Colonic mucosa (tissue), 4 donors: Measurements from ENCODE around the gene NKAIN4. TPM values are rescaled to one million over a fixed set of nuclear protein-coding genes. Genes with fewer than 3 reads are reported as not detected.

ENCODE experiments used
- DNase-seq: peaks from one replicate; pipeline ENCODE4 v3.0.0-alpha.2; 2020
- H3K27ac ChIP-seq: fragments of 200-600 bp; one replicate; pipeline ENCODE4 v1.8.0; 2021
- H3K27me3 ChIP-seq: fragments of 200-600 bp; one replicate; pipeline ENCODE4 v1.8.0; 2021
- H3K36me3 ChIP-seq: fragments of 200-600 bp; one replicate; pipeline ENCODE4 v1.8.0; 2021
- H3K4me1 ChIP-seq: fragments of 200-600 bp; one replicate; pipeline ENCODE4 v1.8.0; 2021; ENCODE audit warnings: mild to moderate bottlenecking
- H3K4me3 ChIP-seq: fragments of 200-600 bp; one replicate; pipeline ENCODE4 v1.8.0; 2021
- H3K9ac ChIP-seq, 2 donors: one replicate each; pipeline ENCODE4 v1.7.0; 2013; ENCODE audit warnings: control low read depth in 2 of 2, low read depth in 2 of 2, low read length in 2 of 2
- H3K9me3 ChIP-seq: fragments of 200-600 bp; one replicate; pipeline ENCODE4 v1.8.0; 2021
- CTCF ChIP-seq: fragments of 200-600 bp; IDR thresholded peaks from one replicate; pipeline ENCODE4 v1.8.0; 2022; ENCODE audit warnings: antibody characterized with exemption, mild to moderate bottlenecking
- intact Hi-C: fragments of 100-400 bp; cut with DNase I; formaldehyde crosslinking; loops from one replicate; pipeline ENCODE4 v1.14.1; 2022
- total RNA-seq, 2 donors: library from RNA; stranded (reverse); fragmentation: NEBNext Ultra II Directional in 1 of 2; extraction: Animal tissue kit (Norgen Biotek cat#: 25700) in 1 of 2; gene quantifications; one replicate each; pipeline ENCODE4 v1.2.1, GENCODE V29; 2021
- donor health status: healthy.
- donor health status: DM: no; HTN: no; CAD: no.
- donor health status: DM: no; HTN: no; CAD: no.

NKAIN4 gene
- total RNA-seq, 2 donors from 2014 or later, result 0.29 TPM; not detected in 1

- Histone ChIP-seq H3K27me3 (no peaks in the 10 kb centered on the region), H3K36me3 (no peaks in the 10 kb centered on the region), H3K27ac (no peak overlapping the region), H3K4me1 (no peaks in the 10 kb centered on the region), H3K9ac (no peak overlapping the region), H3K4me3 (no peak overlapping the region), H3K9me3 (no peaks in the 10 kb centered on the region)
- no peak for DNase-seq
- TF ChIP-seq CTCF, result no peak
- intact Hi-C loops, result no loop called here
Observed at GRCh38 chr20:63267691-63268090, 13.4 kb upstream of the NKAIN4 start.

GRCh38 chr20:63265891-63266515 lies 11.7 kb upstream of the NKAIN4 start:
- TF ChIP-seq CTCF, result no peak
- H3K4me3 ChIP-seq, result no peak overlapping the region

GRCh38 chr20:63264519-63264918 lies 10.3 kb upstream of the NKAIN4 start:
- H3K4me1 ChIP-seq, result no peaks in the 10 kb centered on the region
- no peak overlapping the region for H3K9ac ChIP-seq
- no peak for DNase-seq
- no peak overlapping the region for H3K27ac ChIP-seq
- no peaks in the 10 kb centered on the region for H3K27me3 ChIP-seq
- intact Hi-C loops, result no loop called here
- no peak overlapping the region for H3K4me3 ChIP-seq
- H3K9me3 ChIP-seq, result no peaks in the 10 kb centered on the region
- no peaks in the 10 kb centered on the region for H3K36me3 ChIP-seq
- no peak for TF ChIP-seq CTCF

More at GRCh38 chr20:63265891-63266515, 11.7 kb upstream of the NKAIN4 start:
- Histone ChIP-seq H3K9ac (no peak overlapping the region), H3K36me3 (no peaks in the 10 kb centered on the region), H3K27me3 (no peaks in the 10 kb centered on the region), H3K4me1 (no peaks in the 10 kb centered on the region), H3K27ac (no peak overlapping the region), H3K9me3 (no peaks in the 10 kb centered on the region)
- intact Hi-C loops, result no loop called here
- no peak for DNase-seq

GRCh38 chr20:63264000-63264399 lies 9.7 kb upstream of the NKAIN4 start:
- no peaks in the 10 kb centered on the region for H3K36me3 ChIP-seq
- H3K4me3 ChIP-seq, result no peak overlapping the region
- intact Hi-C loops, result no loop called here
- H3K27me3 ChIP-seq, result no peaks in the 10 kb centered on the region
- DNase-seq, result no peak
- no peaks in the 10 kb centered on the region for H3K4me1 ChIP-seq
- H3K9me3 ChIP-seq, result no peaks in the 10 kb centered on the region
- no peak for TF ChIP-seq CTCF
- no peak overlapping the region for H3K9ac ChIP-seq
- no peak overlapping the region for H3K27ac ChIP-seq

GRCh38 chr20:63262836-63263235 lies 8.6 kb upstream of the NKAIN4 start:
- TF ChIP-seq CTCF, result no peak
- no peak overlapping the region for H3K9ac ChIP-seq
- intact Hi-C loops, result no loop called here
- no peak for DNase-seq
- no peaks in the 10 kb centered on the region for H3K36me3 ChIP-seq
- H3K4me3 ChIP-seq, result no peak overlapping the region
- H3K27me3 ChIP-seq, result no peaks in the 10 kb centered on the region
- no peaks in the 10 kb centered on the region for H3K9me3 ChIP-seq
- H3K4me1 ChIP-seq, result no peaks in the 10 kb centered on the region
- H3K27ac ChIP-seq, result no peak overlapping the region
